Loucy (cell line): ENCODE measurements around the gene ZNF385B.

Source experiments
- CTCF ChIP-seq: fragments of 200-600 bp; sonication (generic); conservative IDR thresholded peaks from 2 replicates; pipeline ENCODE4 v1.5.1; 2014; ENCODE audit warnings: mild to moderate bottlenecking, antibody characterized with exemption, low read length
- EZH2phosphoT487 ChIP-seq: fragments of 200-600 bp; IDR thresholded peaks from 2 replicates; pipeline ENCODE4 v1.6.1; 2018; ENCODE audit warnings: antibody characterized with exemption, mild to moderate bottlenecking, moderate library complexity, borderline replicate concordance

GRCh38 chr2:179461420-179461819, 400.0 kb downstream of the ZNF385B start:
- no peak for TF ChIP-seq CTCF
- TF ChIP-seq EZH2phosphoT487: no peak
